HCT116 (cell line): Measurements from ENCODE around the gene TAF6. TPM values are rescaled to one million over a fixed set of nuclear protein-coding genes. Genes with fewer than 3 reads are reported as not detected.
A peak's percentile ranks its signal among the peaks of the same experiment; 100 is the strongest.

Source experiments
- ATF3 ChIP-seq: IDR thresholded peaks from 2 replicates; pipeline ENCODE4 v1.6.1; 2012
- POLR2A ChIP-seq: IDR thresholded peaks from 2 replicates; pipeline ENCODE4 v1.7.0; 2011; ENCODE audit warnings: borderline replicate concordance; ENCODE audit not compliant: insufficient read depth, insufficient read length; ENCODE audit errors: extremely low read depth
- ZBTB33 ChIP-seq: IDR thresholded peaks from 2 replicates; pipeline ENCODE4 v1.6.1; 2011; ENCODE audit warnings: mild to moderate bottlenecking, low read length, moderate library complexity; ENCODE audit not compliant: insufficient replicate concordance; ENCODE audit errors: extremely low read depth
- microRNA counts: library from miRNA; unstranded; fragments of <30 nt; microRNA quantifications from one replicate; lab custom pipeline; 2015
- microRNA-seq: library from miRNA; unstranded; fragments of <30 nt; microRNA quantifications from one replicate; pipeline ENCODE4, GENCODE V29; 2016; ENCODE audit warnings: borderline number of aligned reads
- total RNA-seq: library from RNA; stranded (reverse); gene quantifications from one replicate; pipeline ENCODE4 v1.2.1, GENCODE V29; 2021; ENCODE audit not compliant: unreplicated experiment

The TAF6 gene
- total RNA-seq, 1 experiment from 2014 or later: 67.4 TPM

- TF ChIP-seq ZBTB33 (no peak), POLR2A (no peak), ATF3 (no peak)
Measured at GRCh38 chr7:100059251-100059739, 59.9 kb downstream of the TAF6 start (continued).

MicroRNA genes within 50 kb of the gene (microRNA counts, 767-probe panel; counts per million panel counts)
- 18,847 counts per million, percentile 33 among the panel's probes with 10 or more counts for microRNA hsa-miR-106b-5p (lab: Ali Mortazavi, UCI)
- microRNA hsa-miR-25-3p (lab: Ali Mortazavi, UCI): 25,129 counts per million, percentile 77 among the panel's probes with 10 or more counts
- microRNA hsa-miR-93-5p (lab: Ali Mortazavi, UCI): 25,662 counts per million, percentile 81 among the panel's probes with 10 or more counts

Small RNA genes lying within 50 kb of the gene (microRNA-seq; reads per million reads assigned to microRNA genes)
- gene MIR106B: 11,066 reads per million, percentile 96 among the genes with 10 or more reads in this experiment
- 653 reads per million, percentile 78 among the genes with 10 or more reads in this experiment for gene MIR25
- gene MIR4658: not detected
- gene MIR93: 9,592 reads per million, percentile 95 among the genes with 10 or more reads in this experiment

Other genes starting within 250 kb of the TAF6 start
- not detected for gene OR2AE1, start 242.3 kb downstream of the TAF6 start, total RNA-seq
- gene TRIM4, start 199.8 kb downstream of the TAF6 start, total RNA-seq: 25.1 TPM
- 0.76 TPM for gene GJC3, start 189.7 kb downstream of the TAF6 start, total RNA-seq
- gene AZGP1, start 143.3 kb downstream of the TAF6 start, total RNA-seq: 1.1 TPM
- gene ZKSCAN1, start 103.8 kb downstream of the TAF6 start, total RNA-seq: 61.2 TPM
- gene ZSCAN21, start 69.6 kb downstream of the TAF6 start, total RNA-seq: 10.3 TPM
- 28.2 TPM for gene ZNF3, start 37.6 kb downstream of the TAF6 start, total RNA-seq
- gene COPS6, start 30.4 kb downstream of the TAF6 start, total RNA-seq: 126 TPM
- 387 TPM for gene MCM7, start 18.0 kb downstream of the TAF6 start, total RNA-seq
- gene AP4M1, start 17.7 kb downstream of the TAF6 start, total RNA-seq: 20.0 TPM
- 2.6 TPM for gene CNPY4, start 276 bp upstream of the TAF6 start, total RNA-seq
- gene MBLAC1, start 7.6 kb upstream of the TAF6 start, total RNA-seq: 2.0 TPM
- 152 TPM for gene LAMTOR4, start 29.6 kb upstream of the TAF6 start, total RNA-seq
- 23.2 TPM for gene TRAPPC14, start 39.4 kb upstream of the TAF6 start, total RNA-seq
- gene GAL3ST4, start 49.3 kb upstream of the TAF6 start, total RNA-seq: 3.3 TPM
- gene GPC2, start 58.0 kb upstream of the TAF6 start, total RNA-seq: 17.9 TPM
- 1.2 TPM for gene STAG3, start 58.6 kb upstream of the TAF6 start, total RNA-seq
- gene PVRIG, start 100.6 kb upstream of the TAF6 start, total RNA-seq: 0.30 TPM
- gene SPDYE3, start 188.3 kb upstream of the TAF6 start, total RNA-seq: not detected
- gene PILRB, start 238.8 kb upstream of the TAF6 start, total RNA-seq: 60.2 TPM